Gastroesophageal sphincter (tissue), 3 donors: ENCODE data around the gene PTPRN2.

Experiments
- EP300 ChIP-seq: sonication (generic); formaldehyde crosslinking; IDR thresholded peaks from one replicate; pipeline ENCODE4 v1.6.1; 2017; ENCODE audit warnings: antibody characterized with exemption, mild to moderate bottlenecking
- POLR2A ChIP-seq, 2 donors: fragments of 450-650 bp; IDR thresholded peaks; one replicate each; pipeline ENCODE4 v1.6.1; 2017; ENCODE audit warnings: antibody characterized with exemption in 2 of 2, mild to moderate bottlenecking in 2 of 2, moderate library complexity in 1 of 2
- POLR2AphosphoS5 ChIP-seq: sonication (generic); formaldehyde crosslinking; IDR thresholded peaks from one replicate; pipeline ENCODE4 v1.6.1; 2017; ENCODE audit warnings: antibody characterized with exemption
- TF ChIP-seq, protein P1 (sequence below), 4 experiments: fragments of 200-600 bp in 2 of 4; fragments of 450-650 bp in 2 of 4; sonication (generic) in 1 of 4; IDR thresholded peaks; one replicate each; pipeline ENCODE4 v1.5.1; 2017 to 2019; ENCODE audit warnings: antibody characterized with exemption in 4 of 4, mild to moderate bottlenecking in 2 of 4, moderate library complexity in 2 of 4

DNA sequence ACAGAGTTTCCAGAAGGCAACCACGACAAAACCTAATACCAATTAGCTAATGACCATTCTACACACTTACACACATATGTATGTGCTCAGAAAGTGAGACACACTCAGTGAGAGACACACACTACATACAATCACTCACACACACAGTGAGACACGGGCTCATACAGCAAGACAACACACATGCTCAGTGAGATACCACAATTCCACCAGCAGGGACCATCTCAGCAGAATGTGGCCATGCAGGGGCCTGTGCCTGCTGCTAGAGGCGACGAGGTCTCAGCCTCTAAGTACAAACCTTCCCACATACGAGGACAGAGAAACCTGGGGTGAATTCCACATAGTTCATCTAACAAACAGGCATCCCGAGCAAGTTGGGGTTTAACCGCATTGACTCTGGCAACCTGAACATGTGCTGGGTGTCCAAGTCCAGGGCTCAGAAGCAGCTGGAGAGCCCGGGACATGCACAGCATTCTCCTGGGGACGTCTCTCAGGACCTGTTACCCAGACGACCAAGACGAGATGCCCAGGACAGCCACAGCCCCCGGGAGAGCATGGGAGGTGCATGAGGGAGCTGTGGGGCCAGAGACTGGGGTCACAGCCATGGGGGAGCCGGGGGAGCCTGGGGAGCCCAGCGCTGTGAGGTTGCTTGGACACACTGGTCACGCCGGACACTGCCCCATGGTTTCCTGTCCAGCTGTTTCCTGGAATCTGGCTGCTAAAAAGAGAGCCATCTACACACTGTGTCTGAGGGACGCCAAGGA, 523.6 kb downstream of the PTPRN2 start:
- TF ChIP-seq POLR2A (IDR thresholded peaks at IDR 0.05) (no peak), POLR2AphosphoS5 (no peak), EP300 (no peak)
- TF ChIP-seq, protein P1, sequence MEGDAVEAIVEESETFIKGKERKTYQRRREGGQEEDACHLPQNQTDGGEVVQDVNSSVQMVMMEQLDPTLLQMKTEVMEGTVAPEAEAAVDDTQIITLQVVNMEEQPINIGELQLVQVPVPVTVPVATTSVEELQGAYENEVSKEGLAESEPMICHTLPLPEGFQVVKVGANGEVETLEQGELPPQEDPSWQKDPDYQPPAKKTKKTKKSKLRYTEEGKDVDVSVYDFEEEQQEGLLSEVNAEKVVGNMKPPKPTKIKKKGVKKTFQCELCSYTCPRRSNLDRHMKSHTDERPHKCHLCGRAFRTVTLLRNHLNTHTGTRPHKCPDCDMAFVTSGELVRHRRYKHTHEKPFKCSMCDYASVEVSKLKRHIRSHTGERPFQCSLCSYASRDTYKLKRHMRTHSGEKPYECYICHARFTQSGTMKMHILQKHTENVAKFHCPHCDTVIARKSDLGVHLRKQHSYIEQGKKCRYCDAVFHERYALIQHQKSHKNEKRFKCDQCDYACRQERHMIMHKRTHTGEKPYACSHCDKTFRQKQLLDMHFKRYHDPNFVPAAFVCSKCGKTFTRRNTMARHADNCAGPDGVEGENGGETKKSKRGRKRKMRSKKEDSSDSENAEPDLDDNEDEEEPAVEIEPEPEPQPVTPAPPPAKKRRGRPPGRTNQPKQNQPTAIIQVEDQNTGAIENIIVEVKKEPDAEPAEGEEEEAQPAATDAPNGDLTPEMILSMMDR (IDR thresholded peaks at IDR 0.05) = no peak
